ENCODE results near the gene LRFN4.
"Not testable (repeated sequence)": the region's sequence is repeated elsewhere in the genome, so short reads cannot be mapped to it uniquely, and the experiment has no call there.

The LRFN4 gene

DNA sequence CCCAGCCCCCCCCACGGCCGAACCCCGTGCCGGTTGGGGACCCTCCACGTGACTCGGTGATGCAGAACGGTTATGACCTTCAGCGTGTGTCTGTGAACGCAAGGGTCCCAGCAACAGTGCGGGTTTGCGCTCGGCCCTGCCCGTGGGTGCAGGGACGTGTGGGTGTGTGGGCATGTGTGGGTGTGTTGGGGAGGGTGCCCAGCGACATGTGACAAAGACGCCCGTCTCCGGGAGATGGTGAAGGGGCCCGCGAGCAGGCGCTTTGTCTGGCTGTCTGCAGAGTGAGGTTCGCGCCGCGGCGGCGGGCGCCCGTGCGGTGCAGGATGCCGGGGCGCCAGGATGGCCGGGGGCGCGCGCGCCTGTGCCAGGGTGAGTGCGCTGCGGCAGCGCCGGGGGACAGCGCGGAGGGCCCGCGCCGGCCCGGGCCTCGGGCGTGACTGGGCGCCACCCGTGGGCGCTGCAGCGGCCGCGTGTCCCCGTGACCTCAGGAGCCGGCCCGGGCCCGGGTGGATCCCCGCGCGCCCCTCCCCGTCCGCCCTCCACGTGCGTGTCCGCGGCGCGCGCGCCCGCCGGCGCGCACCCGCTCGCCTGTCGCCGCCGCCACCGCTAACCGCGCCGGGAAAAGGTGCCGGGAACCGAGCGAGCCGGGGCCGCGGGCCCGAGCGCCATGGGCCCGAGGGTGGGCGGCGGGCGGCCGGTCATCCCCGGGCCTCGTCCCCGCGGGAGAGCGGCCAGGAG lies at the start of gene LRFN4:
TSS of gene LRFN4 (plus strand) at position 569 of the 738 bp plus-strand sequence. CDS start 681 bp downstream, outside the sequence.
- DNase-seq (ENCODE audit: low spot score), result no peak

DNA sequence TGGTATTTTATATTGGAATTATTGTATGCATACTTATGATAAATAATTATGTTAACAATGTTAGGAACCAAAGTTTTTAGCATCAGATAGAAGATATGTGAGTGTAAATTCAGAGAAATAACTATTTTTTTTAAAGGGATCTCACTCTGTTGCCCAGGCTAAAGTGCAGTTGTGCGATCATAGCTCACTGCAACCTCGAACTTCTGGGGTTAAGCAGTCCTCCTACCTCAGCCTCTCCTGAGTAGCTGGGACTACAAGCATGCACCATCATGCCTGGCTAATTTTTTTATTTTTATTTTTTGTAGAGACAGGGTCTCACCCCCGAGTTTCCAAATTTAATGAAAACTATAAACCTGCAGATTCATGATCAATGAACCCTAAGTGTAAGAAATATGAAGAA lies 47.3 kb upstream of the LRFN4 start:
- no peak for DNase-seq (ENCODE audit: low spot score)

DNA sequence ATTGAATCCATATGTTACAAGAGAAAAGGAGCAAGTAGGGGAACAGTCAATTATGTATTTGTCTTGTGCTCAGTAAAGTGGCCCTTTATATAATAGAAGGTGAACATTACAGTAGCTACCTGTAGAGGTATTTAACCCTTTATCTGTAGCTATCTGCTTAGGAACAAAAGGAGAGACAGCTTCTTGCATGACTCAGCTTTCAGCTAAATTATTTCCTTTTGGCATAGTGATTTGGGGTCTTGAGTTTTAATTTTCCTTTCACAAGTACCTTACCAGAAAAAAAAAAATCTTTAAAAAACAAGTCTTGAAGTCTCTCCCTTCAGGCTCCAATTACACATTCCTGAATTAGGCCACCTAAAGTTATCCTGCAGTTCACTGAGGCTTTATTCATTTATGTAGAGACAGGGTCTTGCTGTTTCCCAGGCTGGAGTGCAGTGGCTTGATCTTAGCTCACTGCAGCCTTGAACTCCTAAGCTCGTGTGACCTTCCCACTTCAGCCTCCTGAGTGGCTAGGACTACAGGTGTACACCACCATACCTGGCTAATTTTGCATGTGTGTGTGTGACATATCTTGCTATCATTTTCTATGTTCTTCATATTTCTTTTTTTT lies 46.2 kb upstream of the LRFN4 start:
- DNase-seq (ENCODE audit: low spot score), result no peak

DNA sequence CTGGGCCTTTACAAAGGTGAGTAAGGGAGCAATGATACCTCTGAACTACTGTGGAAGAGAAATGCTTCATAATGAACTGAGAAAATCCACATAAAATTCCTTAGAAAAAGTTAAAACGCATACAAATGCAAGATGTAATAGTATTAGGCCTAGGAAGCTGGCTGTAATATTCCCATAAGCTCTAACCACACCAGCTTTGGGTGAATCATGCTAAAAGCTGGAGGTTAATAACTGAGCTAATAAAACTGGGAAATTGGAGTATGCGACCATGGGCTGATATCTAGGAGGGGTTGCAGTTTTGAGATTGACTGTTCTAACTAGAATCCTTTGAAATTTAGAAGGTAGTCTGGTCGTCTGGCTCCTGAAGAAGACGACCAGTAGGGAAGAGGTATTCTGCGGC lies 42.2 kb upstream of the LRFN4 start:
- no peak for DNase-seq (ENCODE audit: low spot score)

DNA sequence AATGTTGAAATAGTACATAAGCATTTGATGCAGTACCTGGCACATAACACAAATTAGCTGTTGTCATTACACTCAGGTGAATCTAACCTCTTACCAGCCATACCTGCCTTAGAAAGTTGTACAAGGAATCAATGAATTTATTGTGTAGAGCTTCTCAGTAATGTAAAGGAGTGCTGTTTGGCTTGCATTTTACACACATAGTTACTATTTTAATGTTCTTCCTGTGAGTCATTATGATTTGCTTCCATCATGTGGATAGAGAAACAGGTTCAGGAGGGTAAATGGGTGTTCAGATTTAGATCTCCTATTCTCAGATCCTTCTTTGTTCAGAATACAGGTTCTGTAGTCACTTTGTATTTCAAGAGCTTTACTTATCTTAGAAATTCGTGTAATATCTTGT lies 41.2 kb upstream of the LRFN4 start:
- DNase-seq (ENCODE audit: low spot score), result peak; percentile 16

DNA sequence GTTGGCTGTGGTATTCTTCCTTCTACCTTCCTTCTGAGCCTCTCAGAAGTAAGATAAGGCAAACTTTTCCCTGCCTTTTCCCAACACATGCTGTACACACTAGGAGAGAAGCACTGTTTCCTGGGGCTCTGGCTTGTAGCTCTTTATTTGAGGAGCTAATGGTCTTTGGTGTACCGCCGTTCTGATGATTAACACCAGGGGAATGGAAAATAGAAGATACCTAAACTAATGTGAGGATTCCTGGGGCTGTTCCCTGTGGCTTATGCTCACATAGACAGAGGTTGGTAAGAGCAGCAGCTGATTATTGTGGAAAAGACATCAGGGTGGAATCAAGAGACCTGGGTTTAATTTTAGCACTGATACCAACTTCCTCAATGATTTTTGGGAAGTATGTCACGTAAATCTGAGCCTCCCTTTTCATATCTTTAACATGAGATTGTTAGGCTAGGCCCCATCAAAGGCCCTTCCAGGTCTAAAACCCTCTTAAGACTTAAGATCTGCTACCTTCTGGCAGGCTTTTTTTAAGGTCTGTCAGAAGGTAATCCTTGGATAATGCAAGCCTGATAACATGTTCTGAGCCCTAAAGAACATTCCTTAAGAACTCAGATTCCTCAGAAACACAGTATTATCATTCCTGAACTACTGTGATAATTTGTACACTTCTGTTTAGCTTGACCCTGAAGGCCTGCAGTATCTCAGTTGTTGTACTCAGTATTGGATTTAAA lies 38.5 kb upstream of the LRFN4 start:
- no peak for DNase-seq (ENCODE audit: low spot score)

DNA sequence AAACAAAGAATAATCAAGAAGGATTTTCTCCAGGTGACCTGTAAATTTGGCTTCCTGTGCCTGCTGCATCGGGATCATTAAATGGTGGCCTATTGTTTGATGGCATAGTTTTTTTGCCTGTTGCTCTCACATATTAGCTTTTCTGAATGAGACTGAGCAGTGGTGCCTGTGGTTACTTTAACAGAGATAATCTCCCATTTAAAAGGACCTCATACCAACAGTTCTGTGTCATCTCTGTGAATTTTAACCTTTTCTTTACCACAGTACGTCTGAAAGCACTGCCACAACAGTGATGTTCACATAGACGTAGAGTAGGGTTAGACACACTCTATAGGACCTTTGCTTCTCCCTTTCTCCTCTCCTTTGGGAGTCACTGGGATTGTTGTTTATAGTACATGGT lies 36.5 kb upstream of the LRFN4 start:
- DNase-seq (ENCODE audit: low spot score), result no peak

DNA sequence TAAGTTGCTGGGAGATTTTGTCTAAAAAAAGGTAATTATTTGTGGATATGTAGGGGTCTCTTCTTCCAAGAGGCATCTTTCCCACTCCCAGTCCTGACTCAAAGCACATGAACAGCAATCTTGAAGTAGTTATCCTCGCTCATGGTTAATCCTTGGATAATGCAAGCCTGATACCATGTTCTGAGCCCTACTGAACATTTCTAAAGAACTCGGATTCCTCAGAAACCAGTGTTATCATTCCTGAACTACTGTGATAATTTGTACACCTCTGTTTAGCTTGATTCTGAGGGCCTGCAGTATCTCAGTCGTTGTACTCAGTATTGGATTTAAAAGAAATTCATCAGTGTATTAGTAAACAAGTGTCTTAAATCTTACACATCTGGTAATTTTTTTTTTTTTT lies 36.0 kb upstream of the LRFN4 start:
- no peak for DNase-seq (ENCODE audit: low spot score)

DNA sequence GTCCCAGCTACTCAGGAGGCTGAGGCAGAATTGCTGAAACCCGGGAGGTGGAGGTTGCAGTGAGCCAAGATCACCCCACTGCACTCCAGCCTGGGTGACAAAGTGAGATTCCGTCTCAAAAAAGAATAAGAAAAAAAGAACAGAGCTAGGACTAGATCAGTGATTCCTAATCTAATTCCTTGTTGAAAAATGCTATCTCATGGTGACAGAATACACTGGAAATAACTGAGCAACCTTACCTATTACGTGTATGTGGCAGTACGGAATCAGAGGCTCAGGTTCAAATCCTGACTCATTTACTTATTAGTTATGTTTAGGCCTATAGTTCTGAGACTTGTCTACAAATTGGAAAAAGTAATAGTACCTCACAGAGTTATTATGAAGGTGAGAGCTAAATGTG lies 33.2 kb upstream of the LRFN4 start:
- DNase-seq (ENCODE audit: low spot score), result no peak

DNA sequence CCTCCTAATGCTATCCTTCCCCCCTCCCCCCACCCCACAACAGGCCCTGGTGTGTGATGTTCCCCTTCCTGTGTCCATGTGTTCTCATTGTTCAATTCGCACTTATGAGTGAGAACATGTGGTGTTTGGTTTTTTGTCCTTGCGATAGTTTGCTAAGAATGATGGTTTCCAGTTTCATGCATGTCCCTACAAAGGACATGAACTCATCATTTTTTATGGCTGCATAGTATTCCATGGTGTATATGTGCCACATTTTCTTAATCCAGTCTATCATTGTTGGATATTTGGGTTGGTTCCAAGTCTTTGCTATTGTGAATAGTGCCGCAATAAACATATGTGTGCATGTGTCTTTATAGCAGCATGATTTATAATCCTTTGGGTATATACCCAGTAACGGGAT lies 32.3 kb upstream of the LRFN4 start:
- DNase-seq (ENCODE audit: low spot score), result not testable (repeated sequence)

DNA sequence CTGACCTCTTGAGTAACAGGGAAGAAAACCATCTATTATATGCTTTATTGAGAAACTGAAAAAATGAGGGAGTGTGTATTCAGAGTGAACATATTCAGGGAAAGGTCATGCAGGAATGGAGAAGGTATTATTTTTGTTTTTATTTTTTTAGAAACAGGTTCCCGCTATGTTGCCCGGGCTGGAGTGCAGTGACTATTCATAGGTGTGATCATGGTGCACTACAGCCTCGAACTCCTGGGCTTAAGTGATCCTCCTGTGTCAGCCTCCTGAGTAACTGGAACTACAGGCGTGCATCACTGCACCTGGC lies 22.4 kb upstream of the LRFN4 start:
- DNase-seq (ENCODE audit: low spot score), result no peak

DNA sequence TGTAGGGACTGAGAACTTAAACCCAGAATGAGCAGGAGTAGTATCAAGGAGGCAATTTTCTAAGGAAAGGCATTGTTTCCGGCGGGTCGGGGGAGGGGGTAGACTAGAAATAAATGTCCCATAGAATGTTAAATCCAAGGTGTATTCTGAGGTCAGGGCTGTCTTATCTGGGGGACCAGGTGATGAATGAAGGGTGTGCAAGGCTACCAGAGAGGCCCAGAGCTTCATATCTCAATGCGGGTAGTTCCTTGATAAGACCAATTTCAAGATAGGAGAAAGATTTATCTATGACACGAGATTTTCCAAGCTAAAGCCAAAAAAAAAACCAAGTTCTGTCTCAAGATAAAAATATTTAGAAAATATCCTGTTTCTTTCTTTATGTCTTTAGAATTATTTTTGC lies 21.9 kb upstream of the LRFN4 start:
- no peak for DNase-seq (ENCODE audit: low spot score)

DNA sequence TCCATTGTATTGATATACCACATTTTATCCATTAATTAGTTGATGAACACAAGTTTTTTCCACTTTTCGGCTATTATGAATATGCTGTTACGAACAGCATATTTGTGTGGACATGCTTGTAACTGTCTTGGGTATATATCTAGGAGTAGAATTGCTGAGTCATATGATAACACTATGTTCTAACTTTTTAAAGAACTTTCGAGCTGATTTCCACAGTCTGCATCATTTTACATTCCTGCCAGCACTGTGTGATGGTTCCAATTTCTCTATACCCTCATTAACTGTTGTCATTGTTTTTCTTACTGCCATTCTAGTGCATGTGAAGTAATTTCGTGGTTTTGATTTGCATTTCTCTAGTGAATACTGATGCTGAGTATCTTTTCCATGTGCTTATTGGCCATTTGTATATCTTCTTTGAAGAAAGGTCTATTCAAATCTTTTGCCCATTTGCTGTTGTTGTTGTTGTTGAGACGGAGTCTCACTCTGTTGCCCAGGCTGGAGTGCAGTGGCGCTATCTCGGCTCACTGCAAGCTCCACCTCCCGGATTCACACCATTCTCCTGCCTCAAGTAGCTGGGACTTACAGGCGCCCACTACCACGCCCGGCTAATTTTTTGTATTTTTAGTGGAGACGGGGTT lies 21.0 kb upstream of the LRFN4 start:
- no peak for DNase-seq (ENCODE audit: low spot score)

DNA sequence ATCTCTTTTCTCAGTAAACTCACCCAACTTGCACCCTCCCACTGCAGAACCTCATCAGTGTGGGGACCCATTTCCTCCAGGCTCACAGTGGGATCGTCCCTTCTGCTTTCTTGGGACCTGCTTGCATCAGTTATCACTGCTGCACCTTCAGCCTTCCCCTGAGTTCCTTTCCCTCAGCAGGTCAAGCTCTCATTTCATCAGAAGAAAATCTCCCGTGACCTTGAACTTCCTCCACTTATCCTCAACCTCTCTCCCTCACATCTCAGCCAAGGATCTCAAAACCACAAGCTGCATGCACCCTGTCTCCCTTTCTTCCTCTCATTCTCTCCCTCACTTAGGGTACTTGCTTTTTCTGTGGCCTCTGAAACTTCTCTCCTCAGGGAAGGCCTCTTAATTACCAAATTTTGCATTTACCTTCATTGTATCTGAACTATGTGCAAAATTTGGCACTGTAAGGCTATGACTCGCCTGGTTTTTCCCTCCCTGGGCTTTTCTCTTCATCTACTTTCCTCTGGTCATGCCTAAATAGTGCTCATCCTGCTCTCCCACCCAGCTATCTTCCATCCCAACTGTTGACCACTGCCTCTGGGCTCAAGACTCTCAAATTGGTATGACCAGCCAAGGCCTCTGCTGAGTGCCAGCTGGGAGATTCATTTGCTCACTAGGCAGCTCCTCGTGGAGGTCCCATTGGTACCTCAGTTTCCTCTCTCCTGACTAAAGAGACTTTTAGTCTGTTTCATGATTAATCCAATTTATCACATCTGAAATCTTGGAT lies 16.4 kb upstream of the LRFN4 start:
- DNase-seq (ENCODE audit: low spot score), result no peak

DNA sequence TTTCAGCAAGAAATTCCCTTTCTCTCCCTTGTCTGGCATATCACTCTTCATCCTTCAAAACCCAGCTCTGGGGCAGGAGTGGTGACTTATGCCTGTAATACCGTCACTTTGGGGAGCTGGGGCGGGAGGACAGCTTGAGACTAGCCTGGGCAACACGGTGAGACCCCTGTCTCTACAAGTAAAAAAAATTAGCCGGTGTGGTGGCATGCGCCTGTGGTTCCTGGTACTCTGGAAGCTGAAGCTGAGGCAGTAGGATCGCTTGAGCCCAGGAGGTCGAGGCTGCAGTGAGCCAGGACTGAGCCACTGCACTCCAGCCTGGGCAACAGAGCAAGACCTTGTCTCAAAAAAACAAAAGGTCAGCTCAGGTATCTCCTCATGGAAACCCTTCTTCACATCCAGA lies 15.0 kb upstream of the LRFN4 start:
- no peak for DNase-seq (ENCODE audit: low spot score)

DNA sequence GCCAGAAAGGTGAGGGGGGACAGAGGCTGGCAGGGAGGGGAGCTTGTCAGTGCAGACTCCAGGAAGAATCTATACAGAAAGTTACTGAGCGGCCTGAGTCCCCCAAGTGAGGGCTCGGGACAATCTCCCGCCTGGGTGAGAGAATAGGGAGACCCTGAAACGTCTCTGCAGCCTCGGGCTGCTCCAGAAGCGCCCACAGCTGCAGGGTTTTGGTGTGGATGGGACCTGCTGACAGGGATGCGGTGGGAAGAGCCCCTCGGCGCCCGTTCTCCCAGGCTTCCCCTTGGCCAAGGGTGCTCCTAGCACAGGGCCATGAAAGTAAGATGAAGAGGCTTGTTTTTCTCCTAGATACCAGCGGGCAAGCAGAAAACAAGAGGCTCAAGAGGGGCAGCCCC lies 14.4 kb upstream of the LRFN4 start:
- DNase-seq (ENCODE audit: low spot score), result no peak

DNA sequence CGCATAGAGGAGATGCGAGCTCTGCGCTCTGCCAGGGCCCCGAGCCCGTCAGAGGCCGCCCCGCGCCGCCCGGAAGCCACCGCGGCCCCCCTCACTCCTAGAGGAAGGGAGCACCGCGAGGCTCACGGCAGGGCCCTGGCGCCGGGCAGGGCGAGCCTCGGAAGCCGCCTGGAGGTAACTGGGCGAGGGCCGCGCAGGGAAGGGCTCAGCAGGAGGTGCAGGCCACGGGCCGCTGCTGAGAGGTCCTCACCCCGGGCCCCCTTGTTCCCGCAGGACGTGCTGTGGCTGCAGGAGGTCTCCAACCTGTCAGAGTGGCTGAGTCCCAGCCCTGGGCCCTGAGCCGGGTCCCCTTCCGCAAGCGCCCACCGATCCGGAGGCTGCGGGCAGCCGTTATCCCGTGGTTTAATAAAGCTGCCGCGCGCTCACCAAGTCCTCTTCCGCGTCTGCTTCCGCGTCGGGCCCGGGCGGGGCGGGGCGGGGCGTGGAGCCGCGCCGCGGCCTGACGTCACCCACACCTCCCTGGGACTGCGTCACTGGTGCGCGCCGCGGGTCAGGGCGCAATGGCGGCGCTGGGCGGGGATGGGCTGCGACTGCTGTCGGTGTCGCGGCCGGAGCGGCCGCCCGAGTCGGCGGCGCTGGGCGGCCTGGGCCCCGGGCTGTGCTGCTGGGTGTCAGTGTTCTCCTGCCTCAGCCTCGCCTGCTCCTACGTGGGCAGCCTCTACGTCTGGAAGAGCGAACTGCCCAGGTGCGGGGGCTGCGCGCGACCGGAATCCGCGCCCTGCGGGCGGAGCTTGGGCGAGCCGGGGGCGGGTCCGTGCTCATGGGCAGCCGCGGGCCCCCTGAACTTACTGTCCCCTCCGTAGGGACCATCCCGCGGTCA lies 13.7 kb upstream of the LRFN4 start, which contains the start of gene RCE1:
TSS of gene RCE1 (plus strand) at position 546 of the 880 bp plus-strand sequence. CDS start at position 561, 15 bp downstream.
- peak; percentile 97 for DNase-seq (ENCODE audit: low spot score)

DNA sequence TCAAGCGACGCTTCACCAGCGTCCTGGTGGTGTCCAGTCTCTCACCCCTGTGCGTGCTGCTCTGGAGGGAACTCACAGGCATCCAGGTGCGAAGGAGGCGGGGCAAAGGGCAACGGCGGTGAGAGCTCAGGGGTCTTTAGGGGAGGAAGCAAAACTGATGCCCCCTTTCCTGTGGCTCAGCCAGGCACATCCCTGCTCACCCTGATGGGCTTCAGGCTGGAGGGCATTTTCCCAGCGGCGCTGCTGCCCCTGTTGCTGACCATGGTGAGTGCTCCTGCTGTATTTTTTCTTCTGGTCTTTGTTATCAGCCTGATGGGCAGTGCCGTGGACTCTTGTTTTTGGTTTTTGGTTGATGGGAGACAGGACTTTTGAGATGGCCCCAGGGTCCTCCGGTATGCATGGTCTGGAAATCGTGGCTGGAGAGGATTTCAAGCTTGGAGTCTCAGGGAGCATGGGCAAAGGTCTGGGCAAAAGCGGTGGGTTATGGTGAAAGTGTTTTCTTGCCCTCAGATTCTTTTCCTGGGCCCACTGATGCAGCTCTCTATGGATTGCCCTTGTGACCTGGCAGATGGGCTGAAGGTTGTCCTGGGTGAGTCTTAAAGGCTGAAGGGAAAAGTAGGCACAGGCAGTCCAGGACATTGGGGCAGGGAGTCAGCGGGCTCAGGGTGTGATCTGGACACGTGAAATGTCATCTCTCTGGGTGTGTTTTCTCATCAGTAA lies 12.9 kb upstream of the LRFN4 start:
- DNase-seq (ENCODE audit: low spot score), result peak; percentile 22

DNA sequence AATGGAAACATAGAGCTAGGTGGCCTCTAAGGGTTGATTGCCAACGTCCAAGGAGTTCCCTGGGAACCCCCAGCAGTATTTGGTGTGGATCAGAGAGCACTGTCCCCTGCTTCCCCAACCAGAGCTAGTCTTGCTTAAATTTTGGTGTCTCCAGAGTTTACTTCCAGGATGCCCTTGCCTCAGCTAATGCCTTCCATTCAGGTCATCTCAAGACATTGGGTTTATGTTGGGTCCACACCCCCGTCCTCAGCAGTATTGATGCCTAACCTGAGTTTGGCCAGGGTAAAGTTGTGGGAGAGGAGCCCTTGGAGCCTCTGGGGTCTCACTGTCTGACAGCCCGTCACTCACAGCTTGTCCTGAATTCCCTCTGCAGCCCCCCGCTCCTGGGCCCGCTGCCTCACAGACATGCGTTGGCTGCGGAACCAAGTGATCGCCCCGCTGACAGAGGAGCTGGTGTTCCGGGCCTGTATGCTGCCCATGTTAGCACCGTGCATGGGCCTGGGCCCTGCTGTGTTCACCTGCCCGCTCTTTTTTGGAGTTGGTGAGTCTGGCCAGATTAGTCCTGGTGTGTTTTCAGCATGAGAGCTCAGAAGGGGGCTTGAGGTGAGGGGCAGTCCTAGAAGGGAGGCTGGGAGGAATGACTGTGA lies 12.2 kb upstream of the LRFN4 start:
- no peak for DNase-seq (ENCODE audit: low spot score)
